Keratinocyte (primary cell): Measurements from ENCODE around the gene SPRR2E. TPM values are rescaled to one million over a fixed set of nuclear protein-coding genes. Genes with fewer than 3 reads are reported as not detected.

ENCODE experiments used
- DNase-seq: peaks from one replicate; pipeline ENCODE4 v3.0.0-alpha.2; 2011; ENCODE audit warnings: low read depth, missing footprints, low spot score
- FAIRE-seq: peaks from 2 replicates; lab custom pipeline; 2011; peaks lifted over from hg19 to GRCh38; lab: Jason Lieb, UNC
- H2AFZ ChIP-seq: 2 replicates; pipeline ENCODE4 v1.6.0; 2012; ENCODE audit warnings: low read length, control low read depth, inconsistent platforms; ENCODE audit not compliant: control insufficient read depth
- H3K27ac ChIP-seq: 2 replicates; pipeline ENCODE4 v1.5.1; 2011; ENCODE audit warnings: low read length; ENCODE audit not compliant: control insufficient read depth, insufficient read depth
- H3K27me3 ChIP-seq: 3 replicates; pipeline ENCODE4 v1.6.0; 2011; ENCODE audit warnings: low read length; ENCODE audit not compliant: control insufficient read depth, insufficient read depth; ENCODE audit errors: extremely low read depth
- H3K36me3 ChIP-seq, 2 experiments: 2 replicates in 1 of 2; 3 replicates in 1 of 2; pipeline ENCODE4 v1.5.1; 2011; ENCODE audit warnings: low read length in 2 of 2, mild to moderate bottlenecking in 1 of 2; ENCODE audit not compliant: control insufficient read depth in 2 of 2, insufficient read depth in 2 of 2; ENCODE audit errors: extremely low read depth in 1 of 2
- H3K4me1 ChIP-seq: 3 replicates; pipeline ENCODE4 v1.5.1; 2011; ENCODE audit warnings: low read length; ENCODE audit not compliant: control insufficient read depth, insufficient read depth; ENCODE audit errors: extremely low read depth
- H3K4me2 ChIP-seq: 3 replicates; pipeline ENCODE4 v1.6.0; 2011; ENCODE audit warnings: low read depth, low read length; ENCODE audit not compliant: control insufficient read depth, insufficient read depth; ENCODE audit errors: extremely low read depth
- H3K4me3 ChIP-seq, 3 experiments: fragments of 200-600 bp in 1 of 3; sonication (generic) in 1 of 3; 2 replicates in 2 of 3; 3 replicates in 1 of 3; pipeline ENCODE4 v1.5.1; 2011 to 2016; ENCODE audit warnings: low read length in 3 of 3, mild to moderate bottlenecking in 3 of 3, control low read depth in 2 of 3, inconsistent platforms in 1 of 3, low read depth in 1 of 3, mixed read lengths in 1 of 3, mixed run types in 1 of 3, moderate library complexity in 1 of 3; ENCODE audit not compliant: control insufficient read depth in 2 of 3, insufficient read depth in 2 of 3; ENCODE audit errors: extremely low read depth in 1 of 3
- H3K79me2 ChIP-seq: 2 replicates; pipeline ENCODE4 v1.6.0; 2012; ENCODE audit warnings: low read length; ENCODE audit not compliant: control insufficient read depth, insufficient read depth
- H3K9ac ChIP-seq: 3 replicates; pipeline ENCODE4 v1.6.0; 2011; ENCODE audit warnings: low read length; ENCODE audit not compliant: control insufficient read depth, insufficient read depth; ENCODE audit errors: extremely low read depth
- H3K9me1 ChIP-seq: 3 replicates; pipeline ENCODE4 v1.6.0; 2011; ENCODE audit warnings: low read length; ENCODE audit not compliant: control insufficient read depth, insufficient read depth; ENCODE audit errors: extremely low read depth
- H3K9me3 ChIP-seq: 2 replicates; pipeline ENCODE4 v1.5.1; 2012; ENCODE audit warnings: low read depth, low read length; ENCODE audit not compliant: control insufficient read depth
- H4K20me1 ChIP-seq: 3 replicates; pipeline ENCODE4 v1.6.0; 2011; ENCODE audit warnings: low read length; ENCODE audit not compliant: control insufficient read depth, insufficient read depth; ENCODE audit errors: extremely low read depth
- EZH2 ChIP-seq: IDR thresholded peaks from one replicate; pipeline ENCODE4 v1.6.1; 2012; ENCODE audit warnings: inconsistent platforms, mild to moderate bottlenecking, low read length, moderate library complexity
- dilution Hi-C: fragments of 300-500 bp; cut with MboI; formaldehyde crosslinking; loops from one replicate; pipeline ENCODE4 v1.7.0; 2020; ENCODE audit warnings: low sequenced_read_pairs; ENCODE audit not compliant: extremely low pct_ligation_motif_present
- polyA plus RNA-seq, 5 experiments: library from polyadenylated mRNA; depleted of rRNA in 3 of 5; stranded (reverse) in 3 of 5; stranded (forward) in 1 of 5; unstranded in 1 of 5; fragments of >200 nt; gene quantifications; 1 replicate in 1 of 5; 2 replicates in 3 of 5; 3 replicates in 1 of 5; pipeline versions ENCODE4 v1.2.1 to v1.2.3, GENCODE V29; 2011 to 2012; ENCODE audit warnings: missing spikeins in 2 of 5, low read depth in 1 of 5, low replicate concordance in 1 of 5
- TF ChIP-seq, protein P1 (sequence below), 3 experiments: IDR thresholded peaks in 1 of 3; conservative IDR thresholded peaks in 1 of 3; optimal IDR thresholded peaks in 1 of 3; 2 replicates in 2 of 3; 3 replicates in 1 of 3; pipeline versions ENCODE3 to v1.5.1; 2011; ENCODE audit warnings: low read length in 3 of 3, mild to moderate bottlenecking in 3 of 3, moderate library complexity in 2 of 3, control low read depth in 1 of 3, inconsistent platforms in 1 of 3; ENCODE audit not compliant: insufficient read depth in 2 of 3; ENCODE audit errors: extremely low read depth in 1 of 3

Gene SPRR2E
- polyA plus RNA-seq, 1 donor (not counting 4 experiments of a cell fraction or from before 2014, with no cell fraction given), result 10.5 TPM

DNA sequence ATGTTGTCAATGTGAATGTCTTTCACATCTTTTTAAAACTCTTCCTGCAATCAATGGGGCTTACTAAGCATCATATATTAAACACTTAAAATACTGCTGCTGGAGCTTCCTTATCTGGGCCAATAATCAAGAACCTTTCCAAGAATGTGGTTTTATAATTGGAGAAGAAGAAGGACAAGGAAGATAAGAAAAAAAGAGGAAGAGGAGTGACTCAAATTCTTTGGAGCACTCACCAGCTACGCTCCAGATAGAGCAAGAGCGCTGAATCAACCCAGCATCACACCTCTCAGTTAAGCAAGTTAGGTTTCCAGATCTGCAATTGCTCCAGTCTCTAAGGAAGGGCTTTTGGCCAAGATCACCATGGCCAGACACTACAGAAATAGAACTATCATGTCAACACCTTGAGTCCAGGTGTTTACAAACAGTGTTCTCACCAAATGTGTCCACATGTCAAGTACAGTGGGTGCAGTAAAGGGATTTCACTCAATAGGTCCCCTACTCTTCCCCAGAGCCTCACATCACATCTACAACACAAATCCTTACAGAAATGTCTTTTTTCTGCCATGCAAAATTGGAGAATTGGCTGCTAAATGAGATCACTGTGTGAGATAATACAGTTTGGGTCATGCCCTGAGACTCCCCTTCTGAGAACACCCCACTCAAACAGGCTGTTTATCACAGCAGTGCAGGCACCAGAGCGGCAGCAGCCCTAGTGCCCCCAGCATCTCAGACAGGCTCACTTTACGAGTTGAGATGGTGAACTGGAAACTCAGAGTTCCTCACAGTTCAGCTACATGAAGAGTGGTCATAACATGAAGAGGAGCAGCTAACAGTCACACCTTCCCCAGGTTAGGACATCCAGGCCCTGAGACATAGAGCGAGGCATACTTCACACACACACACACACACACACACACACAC is 21.3 kb downstream of the SPRR2E start:
- no peaks in the 10 kb centered on the region for H3K79me2 ChIP-seq
- dilution Hi-C loops, result no loop called here
- FAIRE-seq (peak; percentile 53), DNase-seq (no peak)
- no peak overlapping the region for H3K9ac ChIP-seq
- H3K4me2 ChIP-seq, result no peak overlapping the region
- no peaks in the 10 kb centered on the region for H3K9me1 ChIP-seq
- H3K36me3 ChIP-seq, result no peaks in the 10 kb centered on the region
- H3K27ac ChIP-seq, result no peak overlapping the region
- H3K27me3 ChIP-seq, result no peaks in the 10 kb centered on the region
- H3K4me1 ChIP-seq, result no peaks in the 10 kb centered on the region
- H3K4me3 ChIP-seq, result no peak overlapping the region
- no peaks in the 10 kb centered on the region for H3K9me3 ChIP-seq
- no peaks in the 10 kb centered on the region for H4K20me1 ChIP-seq
- H2AFZ ChIP-seq, result no peak overlapping the region
- no peak for TF ChIP-seq EZH2
- TF ChIP-seq, protein P1, sequence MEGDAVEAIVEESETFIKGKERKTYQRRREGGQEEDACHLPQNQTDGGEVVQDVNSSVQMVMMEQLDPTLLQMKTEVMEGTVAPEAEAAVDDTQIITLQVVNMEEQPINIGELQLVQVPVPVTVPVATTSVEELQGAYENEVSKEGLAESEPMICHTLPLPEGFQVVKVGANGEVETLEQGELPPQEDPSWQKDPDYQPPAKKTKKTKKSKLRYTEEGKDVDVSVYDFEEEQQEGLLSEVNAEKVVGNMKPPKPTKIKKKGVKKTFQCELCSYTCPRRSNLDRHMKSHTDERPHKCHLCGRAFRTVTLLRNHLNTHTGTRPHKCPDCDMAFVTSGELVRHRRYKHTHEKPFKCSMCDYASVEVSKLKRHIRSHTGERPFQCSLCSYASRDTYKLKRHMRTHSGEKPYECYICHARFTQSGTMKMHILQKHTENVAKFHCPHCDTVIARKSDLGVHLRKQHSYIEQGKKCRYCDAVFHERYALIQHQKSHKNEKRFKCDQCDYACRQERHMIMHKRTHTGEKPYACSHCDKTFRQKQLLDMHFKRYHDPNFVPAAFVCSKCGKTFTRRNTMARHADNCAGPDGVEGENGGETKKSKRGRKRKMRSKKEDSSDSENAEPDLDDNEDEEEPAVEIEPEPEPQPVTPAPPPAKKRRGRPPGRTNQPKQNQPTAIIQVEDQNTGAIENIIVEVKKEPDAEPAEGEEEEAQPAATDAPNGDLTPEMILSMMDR (optimal IDR thresholded peaks at IDR 0.05 in 1 of 3, IDR thresholded peaks at IDR 0.05 in 1 of 3, conservative IDR thresholded peaks at IDR 0.05 in 1 of 3; ENCODE audit: extremely low read depth in 1 of 3, insufficient read depth in 2 of 3, low read length in 3 of 3), result no peak

DNA sequence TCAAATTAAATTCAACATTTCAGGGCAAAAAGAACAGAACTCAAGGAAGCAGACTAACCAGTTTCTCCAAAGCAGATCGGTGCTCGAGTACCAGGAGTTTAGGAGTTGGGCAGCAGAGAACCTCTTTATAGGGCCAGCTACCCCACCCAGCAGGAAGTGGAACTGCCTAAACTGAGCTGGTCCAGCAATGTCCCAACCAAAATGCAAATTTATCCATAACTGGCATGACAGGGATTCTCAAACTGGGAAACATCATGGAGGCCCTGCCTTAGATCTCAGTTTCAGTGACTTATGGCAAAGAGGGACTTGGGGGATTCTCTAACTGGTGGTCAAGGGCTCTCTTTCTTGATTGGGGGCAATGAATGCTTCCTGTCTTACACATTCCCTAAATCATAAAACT is 22.8 kb downstream of the SPRR2E start, which contains the start of gene SPRR2B:
TSS of gene SPRR2B (minus strand) at position 101 of the 400 bp plus-strand sequence. CDS start 772 bp downstream, outside the sequence.
- Histone ChIP-seq H3K36me3 (no peaks in the 10 kb centered on the region), H3K9me3 (no peaks in the 10 kb centered on the region), H3K27ac (no peak within 1 kb of the TSS), H3K79me2 (no peaks in the 10 kb centered on the region), H3K4me2 (no peak within 1 kb of the TSS), H2AFZ (no peak within 1 kb of the TSS), H4K20me1 (no peaks in the 10 kb centered on the region), H3K27me3 (no peaks in the 10 kb centered on the region), H3K9me1 (no peaks in the 10 kb centered on the region), H3K9ac (no peak within 1 kb of the TSS), H3K4me1 (no peaks in the 10 kb centered on the region), H3K4me3 (no peak within 1 kb of the TSS)
- FAIRE-seq, result no peak
- TF ChIP-seq, protein P1 (optimal IDR thresholded peaks at IDR 0.05 in 1 of 3, IDR thresholded peaks at IDR 0.05 in 1 of 3, conservative IDR thresholded peaks at IDR 0.05 in 1 of 3; ENCODE audit: extremely low read depth in 1 of 3, insufficient read depth in 2 of 3, low read length in 3 of 3), result no peak
- no peak for TF ChIP-seq EZH2
- dilution Hi-C loops, result no loop called here
- DNase-seq, result no peak
